Stimulated activated naive CD4-positive, alpha-beta T cell (primary cell): ENCODE data around the gene TTLL9.
"Not testable (repeated sequence)": the region's sequence is repeated elsewhere in the genome, so short reads cannot be mapped to it uniquely, and the experiment has no call there.

Source experiments
- DNase-seq, 6 experiments: peaks; one replicate each; lab custom pipeline; 2025; lab: John Stamatoyannopoulos, UW

TTLL9 gene, protein sequence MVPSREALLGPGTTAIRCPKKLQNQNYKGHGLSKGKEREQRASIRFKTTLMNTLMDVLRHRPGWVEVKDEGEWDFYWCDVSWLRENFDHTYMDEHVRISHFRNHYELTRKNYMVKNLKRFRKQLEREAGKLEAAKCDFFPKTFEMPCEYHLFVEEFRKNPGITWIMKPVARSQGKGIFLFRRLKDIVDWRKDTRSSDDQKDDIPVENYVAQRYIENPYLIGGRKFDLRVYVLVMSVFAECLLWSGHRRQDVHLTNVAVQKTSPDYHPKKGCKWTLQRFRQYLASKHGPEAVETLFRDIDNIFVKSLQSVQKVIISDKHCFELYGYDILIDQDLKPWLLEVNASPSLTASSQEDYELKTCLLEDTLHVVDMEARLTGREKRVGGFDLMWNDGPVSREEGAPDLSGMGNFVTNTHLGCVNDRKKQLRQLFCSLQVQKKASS

DNA sequence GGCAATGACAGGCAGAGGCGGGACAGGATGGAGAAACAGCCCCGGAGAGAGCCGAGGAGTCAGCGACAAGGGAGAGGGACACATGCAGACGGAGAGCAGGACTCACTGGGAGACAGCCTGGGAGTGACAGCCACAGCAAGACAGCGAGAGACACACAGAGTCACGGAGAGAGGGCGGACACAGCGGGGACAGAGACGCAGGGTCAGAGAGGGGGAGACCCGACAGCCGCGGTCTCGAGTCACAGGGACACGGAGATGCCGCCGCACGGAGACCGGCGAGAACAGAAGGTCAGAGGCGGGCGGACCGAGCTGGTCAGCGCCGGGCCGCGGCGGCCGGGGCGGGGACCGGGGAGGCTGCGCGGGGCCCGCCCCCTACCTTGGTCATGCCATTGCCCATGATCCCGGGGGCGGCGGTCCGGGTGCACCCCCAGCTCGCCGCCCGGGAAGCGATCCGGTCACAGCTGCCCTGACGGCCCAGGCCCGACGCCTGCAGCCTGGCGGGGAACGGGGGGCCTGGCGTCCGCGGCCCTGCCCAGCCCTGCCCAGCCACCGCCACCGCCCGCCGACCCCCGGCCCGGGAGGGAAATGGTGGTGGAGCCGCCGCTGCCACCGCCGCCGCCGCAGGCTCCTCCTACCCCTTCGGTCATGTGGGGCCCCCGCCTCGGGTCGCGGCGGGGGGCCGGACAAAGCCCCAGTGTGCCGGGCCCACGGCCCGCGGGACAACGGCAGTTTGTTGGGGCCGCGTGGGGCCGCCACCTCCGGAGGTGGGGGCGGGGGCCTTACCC, at the start of gene TTLL9, which contains the start of gene DUSP15:
TSS of gene TTLL9 (plus strand) at position 693 of the 784 bp plus-strand sequence. CDS start 493 bp downstream, outside the sequence.
TSS of gene DUSP15 (minus strand) at position 586 of the 784 bp plus-strand sequence. CDS start at position 396, 190 bp downstream.
- DNase-seq = no peak

DNA sequence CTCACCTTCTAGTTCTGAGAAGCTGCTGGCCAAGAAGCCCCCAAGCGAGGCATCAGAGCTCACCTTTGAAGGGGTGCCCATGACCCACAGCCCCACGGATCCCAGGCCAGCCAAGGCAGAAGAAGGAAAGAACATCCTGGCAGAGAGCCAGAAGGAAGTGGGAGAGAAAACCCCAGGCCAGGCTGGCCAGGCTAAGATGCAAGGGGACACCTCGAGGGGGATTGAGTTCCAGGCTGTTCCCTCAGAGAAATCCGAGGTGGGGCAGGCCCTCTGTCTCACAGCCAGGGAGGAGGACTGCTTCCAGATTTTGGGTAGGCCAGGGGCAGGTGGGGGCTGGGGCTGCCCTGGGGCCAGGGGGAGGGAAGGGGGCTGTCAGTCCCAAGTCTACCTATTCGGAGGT, 49.0 kb upstream of the TTLL9 start:
- no peak for DNase-seq

DNA sequence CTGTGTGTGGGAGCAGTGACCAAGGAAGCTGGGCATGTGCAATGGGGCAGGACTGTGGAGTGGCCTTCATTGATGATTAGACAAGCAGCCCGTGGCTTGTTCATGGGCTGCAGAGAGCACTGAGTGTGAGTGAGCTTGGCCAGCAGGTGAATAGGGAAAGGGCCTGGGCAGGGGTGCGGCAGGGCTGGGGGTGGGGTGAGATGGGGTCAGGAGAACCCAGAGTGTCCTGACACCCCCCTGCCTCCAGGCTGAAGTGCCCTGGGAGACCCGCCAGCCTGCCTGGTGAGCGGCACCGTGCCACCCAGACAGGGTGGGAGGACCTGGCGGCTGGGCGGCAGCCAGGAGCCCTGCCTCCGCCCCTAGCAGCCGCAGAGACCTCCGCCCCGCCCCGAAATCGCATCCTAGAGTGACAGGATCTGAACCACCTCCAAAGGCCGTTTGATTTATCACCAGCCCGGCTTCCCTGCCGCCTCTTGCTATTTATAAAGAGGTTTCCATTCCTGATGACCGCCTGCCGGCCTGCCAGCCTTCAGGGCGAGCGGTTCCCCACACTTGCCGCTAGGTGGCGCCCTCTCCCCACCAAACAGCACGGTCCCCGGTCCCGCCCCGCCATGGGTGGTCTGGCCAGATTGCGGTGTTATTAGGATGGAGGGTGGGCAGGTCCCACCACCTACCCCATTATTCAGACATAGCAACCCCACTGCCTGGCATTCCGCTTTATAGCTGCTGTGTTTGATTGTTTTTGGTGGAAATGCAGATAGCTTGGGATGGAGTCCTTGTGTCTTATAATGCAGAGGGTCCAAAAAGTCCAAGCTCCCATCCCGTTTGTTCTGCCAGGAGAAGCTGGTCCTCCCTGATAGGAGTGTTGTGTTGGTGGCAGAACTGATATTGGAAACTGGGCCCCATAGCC, 47.8 kb upstream of the TTLL9 start:
- peak; percentile 38 to 81 (median 66) for DNase-seq

DNA sequence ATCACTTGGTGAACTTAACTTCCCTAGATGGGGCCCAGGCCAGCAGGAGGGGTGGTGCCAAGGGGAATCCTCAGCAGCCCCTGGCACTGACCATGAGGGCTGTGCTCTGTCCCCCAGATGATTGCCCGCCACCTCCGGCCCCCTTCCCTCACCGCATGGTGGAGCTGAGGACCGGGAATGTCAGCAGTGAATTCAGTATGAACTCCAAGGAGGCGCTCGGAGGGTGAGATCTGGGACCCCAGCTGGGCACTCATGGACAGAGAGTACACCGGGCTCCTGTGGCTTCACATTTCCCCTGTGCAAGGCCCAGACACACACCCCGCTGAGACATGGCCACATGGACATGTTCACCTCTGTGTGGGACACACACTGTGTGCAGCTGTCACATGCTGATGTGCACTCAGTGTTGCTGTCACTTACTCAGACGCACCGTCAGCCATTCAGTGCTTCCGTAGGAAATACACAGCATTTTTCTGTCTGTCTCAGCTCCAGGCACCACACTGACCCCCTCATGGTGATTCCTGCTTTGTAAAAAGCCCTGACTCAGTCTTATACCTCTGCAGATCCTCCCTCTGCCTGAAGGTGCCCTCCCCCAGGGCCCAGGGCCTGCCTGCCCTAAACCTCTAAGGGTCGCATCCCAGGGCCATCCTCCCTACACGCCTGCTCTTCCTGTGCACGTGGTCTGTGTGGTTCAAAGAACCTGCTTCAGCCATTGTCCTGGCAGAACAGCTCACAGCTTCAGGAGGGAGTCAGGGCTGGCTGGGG, 46.9 kb upstream of the TTLL9 start:
- DNase-seq = no peak

DNA sequence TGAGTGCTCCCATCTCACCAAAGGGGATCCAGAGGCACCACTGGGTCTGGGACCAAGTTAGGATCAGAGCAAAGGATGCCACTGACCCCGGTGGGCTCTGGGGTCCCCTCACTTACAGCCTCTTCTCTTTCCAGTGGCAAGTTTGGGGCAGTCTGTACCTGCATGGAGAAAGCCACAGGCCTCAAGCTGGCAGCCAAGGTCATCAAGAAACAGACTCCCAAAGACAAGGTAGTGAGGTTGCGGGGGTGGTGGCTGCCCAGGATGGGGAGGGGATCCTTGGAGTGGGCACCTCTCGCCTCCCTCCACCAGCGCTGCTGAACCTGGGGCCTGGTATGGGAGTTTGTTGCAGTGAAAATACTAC, 46.3 kb upstream of the TTLL9 start:
- no peak for DNase-seq

DNA sequence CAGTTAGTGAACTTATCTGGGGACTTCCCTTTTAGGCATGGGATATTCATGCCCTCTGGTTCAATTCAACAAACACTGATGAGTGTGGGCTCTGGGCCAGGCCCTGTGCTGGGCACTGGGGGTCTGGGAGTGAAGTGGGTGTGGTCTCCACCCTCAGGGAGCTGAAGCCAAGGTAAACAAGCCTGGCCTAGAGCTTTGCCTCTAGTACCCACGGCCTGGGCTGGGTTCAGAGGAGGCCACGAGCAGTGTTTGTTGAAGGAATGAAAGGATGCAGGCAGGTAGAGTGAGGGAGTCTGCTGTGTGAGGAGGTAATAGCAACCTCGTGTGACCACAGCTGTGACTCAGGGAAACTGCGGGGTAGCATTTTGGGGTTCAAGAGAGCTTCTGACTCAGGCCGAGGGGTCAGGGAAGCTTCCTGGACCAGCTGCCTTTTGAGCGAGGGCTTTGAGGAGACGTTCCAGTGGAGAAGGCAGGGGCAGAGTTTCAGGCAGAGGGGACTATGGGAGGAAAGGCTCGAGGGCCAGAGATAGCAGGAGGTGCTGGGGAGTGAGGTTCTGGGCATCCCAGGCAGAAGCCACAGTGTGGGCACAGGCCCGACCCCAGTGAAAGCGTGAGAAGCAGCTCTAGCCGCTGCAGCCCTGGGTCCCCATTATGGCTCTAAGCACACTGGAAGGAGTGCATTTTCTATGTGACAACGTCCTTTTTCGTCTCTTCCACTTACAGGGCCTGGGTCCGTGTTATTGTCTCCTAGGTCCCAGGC, 45.7 kb upstream of the TTLL9 start:
- DNase-seq = no peak

DNA sequence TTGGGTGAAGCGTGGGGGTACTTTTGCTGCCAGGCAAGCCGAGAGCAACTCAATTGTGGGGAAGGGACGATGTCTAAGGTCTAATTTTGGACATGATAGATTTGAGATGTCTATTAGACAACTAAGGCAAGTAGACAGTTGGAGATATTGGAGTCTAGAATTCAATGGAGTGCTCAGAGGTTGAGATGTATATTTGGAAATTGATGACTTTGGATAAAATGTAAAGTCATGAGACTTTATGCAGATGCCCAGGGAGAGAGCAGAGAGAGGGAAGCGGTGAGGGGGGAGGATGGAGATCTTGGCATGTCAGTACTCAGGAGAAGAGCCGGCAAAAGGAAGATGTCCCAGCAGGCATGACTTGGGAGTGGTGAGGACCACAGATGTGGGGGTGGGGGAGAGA, 44.4 kb upstream of the TTLL9 start:
- DNase-seq = no peak

DNA sequence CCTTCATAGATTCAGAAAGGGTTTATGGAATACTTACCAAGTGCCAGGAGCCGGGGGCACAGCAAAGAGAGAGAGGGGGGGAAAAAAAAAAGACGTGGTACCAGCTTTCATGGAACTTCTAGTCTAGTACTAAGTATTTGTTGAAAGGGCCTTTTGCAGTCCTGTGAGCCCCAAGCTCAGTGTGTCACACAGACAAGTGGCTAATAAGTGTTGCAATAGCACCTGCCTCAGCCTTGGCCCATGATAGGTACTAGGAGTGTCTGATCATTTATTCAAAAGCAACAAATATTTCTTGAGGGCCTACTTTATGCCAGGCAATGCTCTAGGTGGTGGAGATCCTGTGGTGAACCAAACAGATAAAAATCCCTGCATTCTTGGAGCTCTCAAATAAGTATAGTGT, 43.4 kb upstream of the TTLL9 start:
- DNase-seq = no peak

DNA sequence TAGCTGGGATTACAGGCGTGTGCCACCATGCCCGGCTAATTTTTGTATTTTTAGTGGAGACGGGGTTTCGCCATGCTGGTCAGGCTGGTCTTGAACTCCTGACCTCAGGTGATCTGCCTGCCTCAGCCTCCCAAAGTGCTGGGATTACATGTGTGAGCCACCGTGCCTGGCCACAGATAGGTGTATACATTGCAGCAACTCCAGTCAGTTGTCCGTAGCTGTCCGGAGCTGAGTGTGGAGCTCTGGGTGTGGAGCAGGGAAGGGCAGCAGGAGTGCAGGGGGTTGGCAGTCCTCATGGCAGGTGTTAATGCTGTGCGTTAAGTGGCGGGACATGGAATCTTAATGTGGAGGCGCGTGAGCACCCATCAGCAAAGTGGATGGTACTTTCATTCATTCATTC, 42.4 kb upstream of the TTLL9 start:
- DNase-seq = not testable (repeated sequence)

DNA sequence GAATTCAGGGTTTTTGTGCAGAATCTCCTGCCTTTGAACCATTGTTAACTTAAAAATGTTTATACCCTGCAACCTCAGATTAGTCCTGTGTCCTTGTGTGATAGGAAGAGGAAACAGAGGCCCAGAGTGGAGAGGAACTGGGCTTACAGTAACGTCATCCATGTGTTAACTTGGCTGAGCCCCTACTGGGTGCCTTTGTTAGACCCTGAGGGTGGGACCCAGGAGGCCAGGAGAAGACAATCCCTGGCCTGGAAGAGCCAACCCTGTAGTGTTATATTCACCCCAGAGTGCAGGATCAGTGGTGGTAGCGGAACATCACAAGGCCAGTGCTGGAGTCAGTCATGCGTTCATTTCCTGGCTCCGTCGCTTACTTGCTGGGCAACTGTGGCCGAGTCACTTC, 40.7 kb upstream of the TTLL9 start:
- DNase-seq = no peak

DNA sequence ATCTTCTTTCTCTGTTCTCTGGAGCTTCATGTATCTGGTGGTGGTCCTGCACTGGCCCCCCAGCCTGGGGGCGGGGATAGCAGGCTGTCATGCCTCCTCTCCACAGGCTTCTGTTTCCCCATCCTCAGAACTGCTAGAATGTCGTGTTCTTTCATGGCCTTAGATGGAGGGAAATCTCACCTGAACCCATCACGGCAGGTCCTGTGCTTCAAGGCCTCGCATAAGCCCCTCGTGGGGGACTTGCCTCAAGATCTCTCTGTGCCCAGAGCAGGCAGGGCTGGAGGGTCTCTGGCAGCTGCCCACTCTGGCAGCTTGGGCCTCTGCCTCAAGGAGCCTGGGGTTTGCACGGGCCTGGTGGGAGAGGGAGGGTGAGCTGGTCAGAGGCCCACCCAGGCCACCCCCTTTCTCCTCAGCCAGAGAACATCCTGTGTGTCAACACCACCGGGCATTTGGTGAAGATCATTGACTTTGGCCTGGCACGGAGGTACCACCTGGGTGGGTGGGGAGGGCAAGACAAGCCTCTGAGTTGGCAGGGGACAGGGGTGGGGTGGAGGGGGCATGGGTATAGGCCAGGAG, 39.9 kb upstream of the TTLL9 start:
- no peak for DNase-seq

DNA sequence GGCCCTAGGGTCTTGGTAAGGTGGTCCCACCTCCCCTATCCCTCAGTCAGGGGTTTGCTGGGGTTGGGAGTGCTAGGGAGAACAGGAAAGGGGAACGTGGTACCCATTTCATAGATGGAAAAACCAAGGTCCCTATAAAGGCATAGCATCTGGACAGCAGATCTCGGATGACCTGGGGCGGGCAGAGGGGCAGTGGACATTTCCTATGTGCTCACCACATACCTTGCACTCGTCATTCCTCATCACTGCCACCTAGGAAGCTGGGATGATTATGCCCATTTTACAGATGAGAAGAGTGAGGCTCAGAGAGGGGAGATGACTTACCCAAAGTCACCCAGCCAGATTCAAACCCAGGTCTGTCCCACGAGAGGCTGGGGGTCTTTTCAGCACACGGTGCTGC, 39.2 kb upstream of the TTLL9 start:
- DNase-seq = no peak

DNA sequence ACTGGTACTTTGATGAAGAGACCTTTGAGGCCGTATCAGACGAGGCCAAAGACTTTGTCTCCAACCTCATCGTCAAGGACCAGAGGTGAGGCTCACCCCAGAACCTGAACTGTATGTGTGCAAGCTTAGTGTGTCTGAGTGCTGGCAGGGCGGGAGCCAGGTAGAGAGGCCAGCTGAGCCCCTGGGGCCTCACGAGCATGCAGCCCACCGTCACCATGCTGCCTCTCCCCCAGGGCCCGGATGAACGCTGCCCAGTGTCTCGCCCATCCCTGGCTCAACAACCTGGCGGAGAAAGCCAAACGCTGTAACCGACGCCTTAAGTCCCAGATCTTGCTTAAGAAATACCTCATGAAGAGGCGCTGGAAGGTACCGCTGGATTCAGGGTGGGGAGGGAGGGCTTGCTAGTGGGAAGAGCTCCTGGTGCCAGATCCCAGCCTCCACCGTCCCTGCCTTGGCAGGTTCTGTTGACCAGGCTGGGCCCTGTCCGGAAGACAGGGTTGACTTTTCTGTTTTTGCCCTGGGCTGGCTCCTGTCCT, 38.6 kb upstream of the TTLL9 start:
- DNase-seq = no peak

DNA sequence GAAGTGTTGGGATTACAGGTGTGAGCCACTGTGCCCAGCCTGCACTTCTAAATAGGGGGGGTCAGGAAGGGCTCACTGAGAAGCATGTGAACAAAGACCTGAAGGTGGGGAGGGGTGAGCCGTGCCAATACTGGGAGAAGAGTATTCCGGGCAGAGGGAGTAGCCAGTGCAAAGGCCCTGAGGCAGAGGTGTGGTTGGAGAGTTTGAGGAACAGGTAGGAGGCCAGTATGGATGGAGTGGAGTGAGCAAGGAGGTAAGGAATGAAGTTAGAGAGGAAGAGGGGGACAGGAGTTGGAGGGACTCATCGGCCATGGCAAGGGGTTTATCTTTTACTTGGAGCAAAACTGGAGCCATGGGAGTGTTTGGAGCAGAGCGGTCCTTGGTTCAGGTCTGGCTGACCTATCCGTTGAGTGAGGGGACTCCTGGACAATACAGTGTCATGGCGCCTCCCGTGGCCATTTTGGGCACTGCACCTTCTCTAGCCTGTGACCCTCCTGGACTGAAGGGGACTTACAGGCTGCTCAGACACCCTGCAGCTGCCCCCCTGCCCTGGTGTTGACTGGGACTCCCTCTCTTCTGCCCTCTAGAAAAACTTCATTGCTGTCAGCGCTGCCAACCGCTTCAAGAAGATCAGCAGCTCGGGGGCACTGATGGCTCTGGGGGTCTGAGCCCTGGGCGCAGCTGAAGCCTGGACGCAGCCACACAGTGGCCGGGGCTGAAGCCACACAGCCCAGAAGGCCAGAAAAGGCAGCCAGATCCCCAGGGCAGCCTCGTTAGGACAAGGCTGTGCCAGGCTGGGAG, 37.1 kb upstream of the TTLL9 start:
- peak in 4 of 6 experiments; percentile 3 to 31 (median 20) for DNase-seq

DNA sequence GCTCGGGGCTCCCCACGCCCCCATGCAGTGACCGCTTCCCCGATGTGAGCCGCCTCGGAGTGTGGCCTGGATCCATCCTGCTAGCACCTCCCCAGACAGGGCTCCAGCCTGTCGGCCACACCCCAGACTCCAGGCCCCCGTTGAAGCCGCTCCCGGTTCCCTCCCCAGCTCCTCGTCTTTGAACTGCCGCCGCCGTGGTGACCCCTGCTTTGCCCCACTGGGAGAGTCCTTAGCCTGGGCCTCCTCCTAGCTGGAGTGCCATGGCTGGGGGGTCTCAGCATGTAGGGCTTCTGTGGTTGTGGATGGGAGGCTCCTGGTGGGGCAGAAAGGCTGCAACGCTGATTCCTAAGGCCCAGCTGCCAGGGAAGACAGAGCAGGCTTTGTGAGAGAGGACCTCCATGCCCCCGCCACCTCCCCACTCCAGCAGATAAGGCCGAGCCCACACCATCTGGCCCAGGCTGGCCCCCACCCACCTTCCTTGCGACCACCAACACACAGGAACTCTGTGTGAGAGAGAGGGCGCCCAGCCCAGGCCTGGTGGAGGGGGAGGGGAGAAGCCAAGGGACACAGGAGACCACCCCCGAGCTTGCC, 36.4 kb upstream of the TTLL9 start:
- no peak for DNase-seq

DNA sequence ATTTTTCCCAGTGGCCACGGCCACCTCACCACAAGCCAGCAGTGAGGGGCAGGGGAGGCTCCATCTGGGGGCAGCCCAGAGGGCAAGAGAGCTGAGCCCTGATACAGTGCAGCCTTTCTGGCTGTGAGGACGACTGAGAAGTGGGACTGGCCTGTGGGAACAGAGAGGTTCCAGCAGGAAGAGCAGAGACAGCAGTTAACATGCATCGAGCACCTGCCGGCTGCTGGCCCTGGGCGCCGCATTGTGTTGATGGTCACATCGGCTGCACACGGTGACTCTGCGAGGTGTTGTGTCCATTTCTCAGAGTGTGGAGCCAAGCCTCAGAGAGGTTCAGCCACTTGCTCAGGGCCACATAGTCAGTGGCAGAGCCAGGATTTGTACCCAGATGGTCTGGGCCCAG, 34.9 kb upstream of the TTLL9 start:
- no peak for DNase-seq

DNA sequence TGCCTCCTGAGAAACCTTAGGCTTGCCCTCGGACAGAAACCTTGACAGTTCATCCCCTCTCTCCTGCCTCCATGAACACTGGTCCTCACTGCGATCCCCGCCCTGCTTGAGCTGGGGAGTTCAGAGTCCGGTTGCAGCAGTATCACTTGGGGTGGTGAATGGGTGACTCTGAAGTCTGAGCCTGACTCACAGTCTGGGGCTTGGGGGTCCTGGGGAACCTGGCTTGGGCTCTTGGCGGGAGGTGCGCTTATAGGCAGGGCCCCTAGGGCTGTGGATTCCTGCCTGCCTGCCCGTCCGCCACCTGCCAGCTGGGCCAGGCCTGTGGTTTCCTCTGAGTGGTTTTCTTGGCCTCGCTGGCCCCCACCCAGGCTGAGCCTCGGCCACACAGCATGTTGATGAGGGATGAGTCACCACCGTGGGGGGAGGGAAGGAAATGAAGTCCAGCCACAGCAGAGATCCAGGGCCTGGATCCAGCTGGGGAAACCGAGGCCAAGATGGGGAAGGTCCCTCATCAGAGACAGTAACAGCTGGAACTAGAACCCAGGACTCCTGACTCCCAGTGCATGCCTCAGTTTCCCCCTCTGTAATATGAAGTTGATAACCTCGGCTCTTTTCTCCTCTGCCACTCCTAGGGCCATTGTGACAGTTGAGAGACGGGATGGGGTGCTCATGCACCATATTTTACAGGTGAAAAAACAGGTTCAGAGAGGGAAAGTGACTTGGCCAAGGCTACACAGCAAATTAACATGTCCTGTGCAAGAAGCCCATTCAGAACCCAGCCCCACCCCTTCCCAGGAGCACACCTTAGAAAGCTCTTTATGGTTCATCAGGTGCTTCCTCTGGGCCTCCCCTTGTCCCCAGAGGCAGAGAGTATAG, 34.2 kb upstream of the TTLL9 start:
- DNase-seq = no peak
